Small intestine (tissue), 7 donors: Measurements from ENCODE around the gene ZDHHC1. TPM values are rescaled to one million over a fixed set of nuclear protein-coding genes. Genes with fewer than 3 reads are reported as not detected.

Experiments
- DNase-seq, 2 donors: peaks; one replicate each; pipeline versions ENCODE4 v3.0.0 to v3.0.0-alpha.2; 2013
- FAIRE-seq: peaks from 2 replicates; lab custom pipeline; 2012; peaks lifted over from hg19 to GRCh38; lab: Jason Lieb, UNC
- H3K27ac ChIP-seq, 3 donors: one replicate each; pipeline ENCODE4 v1.5.1; 2013; ENCODE audit warnings: low read length in 2 of 3, mild to moderate bottlenecking in 2 of 3, control low read depth in 1 of 3, inconsistent platforms in 1 of 3, low read depth in 1 of 3, moderate library complexity in 1 of 3
- H3K27me3 ChIP-seq, 3 donors: one replicate each; pipeline ENCODE4 v1.6.1; 2013; ENCODE audit warnings: low read length in 3 of 3, inconsistent platforms in 1 of 3; ENCODE audit not compliant: control insufficient read depth in 3 of 3, insufficient read depth in 3 of 3
- H3K36me3 ChIP-seq, 3 donors: one replicate each; pipeline ENCODE4 v1.6.1; 2013; ENCODE audit warnings: low read length in 3 of 3, inconsistent platforms in 1 of 3, low read depth in 1 of 3, mild to moderate bottlenecking in 1 of 3, moderate library complexity in 1 of 3; ENCODE audit not compliant: control insufficient read depth in 3 of 3, insufficient read depth in 2 of 3
- H3K4me1 ChIP-seq, 3 donors: one replicate each; pipeline ENCODE4 v1.6.1; 2013; ENCODE audit warnings: low read length in 2 of 3, inconsistent platforms in 1 of 3, low read depth in 1 of 3, mild to moderate bottlenecking in 1 of 3, moderate library complexity in 1 of 3; ENCODE audit not compliant: control insufficient read depth in 3 of 3, insufficient read depth in 2 of 3
- H3K4me3 ChIP-seq, 3 donors: one replicate each; pipeline ENCODE4 v1.5.1; 2013; ENCODE audit warnings: low read length in 3 of 3, control low read depth in 1 of 3, inconsistent platforms in 1 of 3, low read depth in 1 of 3, mild to moderate bottlenecking in 1 of 3, moderate library complexity in 1 of 3
- H3K9me3 ChIP-seq, 2 donors: one replicate each; pipeline ENCODE4 v1.6.1; 2013; ENCODE audit warnings: low read depth in 1 of 2, low read length in 1 of 2; ENCODE audit not compliant: control insufficient read depth in 2 of 2, insufficient read depth in 1 of 2
- WGBS, 3 donors: extraction: QIAGEN DNeasy Blood & Tissue Kit; methylation state at CpG; one replicate each; pipeline ENCODE4 v1.1.7; 2013; 5-methylcytosine and 5-hydroxymethylcytosine counted together
- polyA plus RNA-seq, 4 donors: library from polyadenylated mRNA; stranded (reverse) in 3 of 4; unstranded in 1 of 4; fragments of 200-250 nt in 3 of 4; fragments of 120-200 nt in 1 of 4; gene quantifications; one replicate each; pipeline versions ENCODE4 v1.2.1 to v1.2.3, GENCODE V29; 2013
- donor health status: healthy with polysubstance abuse.
- donor health status: control.
- donor health status: control.
- donor health status: Bipolar disorder and iron deficiency.
- donor health status: healthy.

ZDHHC1 gene
- polyA plus RNA-seq, 4 donors = 1.9 to 5.3 (median 5.2) TPM; not detected in 1

DNA sequence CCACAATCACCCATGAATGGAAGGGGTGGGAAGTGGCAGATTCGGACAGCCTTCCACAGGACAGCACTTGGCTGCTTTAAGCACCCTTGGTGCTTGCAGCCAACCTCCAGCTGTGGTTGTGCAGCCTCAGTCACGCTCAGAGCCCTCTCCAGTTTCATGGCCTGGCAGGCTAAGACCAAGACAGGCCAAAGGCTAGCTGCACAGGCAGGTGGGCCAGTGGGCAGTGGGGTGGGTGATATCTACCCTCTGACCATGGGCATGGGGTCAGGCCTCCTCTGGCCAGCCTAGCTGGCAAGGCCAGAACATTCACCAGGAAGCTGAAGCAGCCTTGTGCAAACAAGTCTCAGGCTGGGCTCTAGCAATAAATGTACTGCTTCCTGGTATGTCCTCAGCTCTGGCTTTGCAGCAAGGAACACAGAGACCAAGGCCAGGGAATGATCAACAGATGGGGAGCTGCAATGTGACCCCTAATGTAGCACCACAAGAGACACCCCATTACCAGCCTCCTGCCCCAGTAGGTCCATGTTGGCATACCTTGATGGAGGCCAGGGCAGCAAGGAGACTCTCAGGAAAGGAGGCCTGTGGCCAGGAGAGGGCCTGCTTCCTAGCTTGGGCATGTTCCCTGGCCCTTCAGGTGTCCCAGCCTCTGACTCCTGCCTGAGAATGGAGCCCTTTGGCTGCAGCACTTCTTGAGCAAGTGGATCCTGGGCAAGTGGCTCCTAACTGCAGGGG lies 35.6 kb upstream of the ZDHHC1 start:
- no peak overlapping the region for H3K4me3 ChIP-seq
- peaks cover 3 to 88% (median 7%) of the 10 kb centered on the region in 3 donors for H3K36me3 ChIP-seq
- FAIRE-seq = no peak
- peak overlapping the region; percentile 66 to 89 (median 72) for H3K27ac ChIP-seq
- H3K4me1 ChIP-seq = peaks cover 20 to 57% (median 29%) of the 10 kb centered on the region in 3 donors
- 30 to 52% (median 46%) methylated on average over 2 of the region's 2 CpGs for WGBS, 3 donors
- no peaks in the 10 kb centered on the region for H3K27me3 ChIP-seq
- DNase-seq = peak; percentile 66 to 84
- no peaks in the 10 kb centered on the region for H3K9me3 ChIP-seq

- 77 to 88% (median 84%) methylated on average over 7 to 12 of the region's 12 CpGs for WGBS, 3 donors
- Histone ChIP-seq H3K36me3 (peaks cover 3 to 89% (median 9%) of the 10 kb centered on the region in 3 donors), H3K4me3 (no peak overlapping the region), H3K27ac (peak overlapping the region; percentile 66 to 89 (median 72)), H3K9me3 (no peaks in the 10 kb centered on the region), H3K27me3 (no peaks in the 10 kb centered on the region), H3K4me1 (peaks cover 22 to 64% (median 36%) of the 10 kb centered on the region in 3 donors)
- DNase-seq (no peak), FAIRE-seq (no peak)
These were observed 34.9 kb upstream of the ZDHHC1 start for GRCh38 chr16:67451061-67451703.

GRCh38 chr16:67449739-67450138 lies 33.5 kb upstream of the ZDHHC1 start:
- Histone ChIP-seq H3K27me3 (no peaks in the 10 kb centered on the region), H3K4me3 (no peak overlapping the region), H3K9me3 (no peaks in the 10 kb centered on the region), H3K36me3 (peaks cover 3 to 95% (median 9%) of the 10 kb centered on the region in 3 donors), H3K27ac (peak overlapping the region in 2 of 3 donors; percentile 22 to 96), H3K4me1 (peaks cover 22 to 77% (median 34%) of the 10 kb centered on the region in 3 donors)
- WGBS, 3 donors = 83 to 89% (median 87%) methylated on average over 3 of the region's 3 CpGs
- no peak for DNase-seq
- FAIRE-seq = no peak

DNA sequence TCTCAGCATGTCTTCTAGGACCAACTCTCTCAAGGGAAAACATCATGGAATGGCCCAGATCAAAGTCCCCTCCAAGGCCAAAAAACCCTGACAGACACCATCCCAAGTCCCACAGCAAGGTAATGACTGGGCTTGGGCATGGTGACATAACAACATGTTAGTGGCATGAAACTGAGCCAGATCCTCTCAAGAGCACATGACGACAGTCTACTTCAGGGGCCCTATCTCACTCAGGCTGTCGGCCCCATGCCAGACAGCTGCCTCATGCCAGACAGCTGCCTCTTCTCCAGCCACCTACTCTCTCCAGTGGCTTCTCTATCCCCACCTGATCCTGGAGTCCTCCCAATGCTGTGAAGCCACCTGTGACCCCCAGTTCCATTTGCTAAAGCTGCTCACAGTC lies 33.1 kb upstream of the ZDHHC1 start:
- DNase-seq = peak; percentile 31 to 54

GRCh38 chr16:67448580-67448979 lies 32.3 kb upstream of the ZDHHC1 start:
- Histone ChIP-seq H3K27ac (peak overlapping the region; percentile 54 to 96 (median 78)), H3K27me3 (no peaks in the 10 kb centered on the region), H3K4me1 (peaks cover 22 to 69% (median 32%) of the 10 kb centered on the region in 3 donors), H3K9me3 (no peaks in the 10 kb centered on the region), H3K36me3 (peaks cover 3 to 97% (median 11%) of the 10 kb centered on the region in 3 donors), H3K4me3 (no peak overlapping the region)
- DNase-seq (peak; percentile 75 to 85), FAIRE-seq (no peak)
- WGBS, 3 donors = 18 to 72% (median 48%) methylated on average over 5 of the region's 5 CpGs

More for the DNA sequence above, 33.1 kb upstream of the ZDHHC1 start:
- H3K27me3 ChIP-seq = no peaks in the 10 kb centered on the region
- no peak for FAIRE-seq
- no peak overlapping the region for H3K4me3 ChIP-seq
- peak overlapping the region; percentile 54 to 96 (median 78) for H3K27ac ChIP-seq
- peaks cover 22 to 76% (median 34%) of the 10 kb centered on the region in 3 donors for H3K4me1 ChIP-seq
- no peaks in the 10 kb centered on the region for H3K9me3 ChIP-seq
- WGBS, 3 donors = 30 to 48% (median 42%) methylated on average over 2 of the region's 2 CpGs
- peaks cover 3 to 96% (median 11%) of the 10 kb centered on the region in 3 donors for H3K36me3 ChIP-seq

- FAIRE-seq = no peak
- H3K4me3 ChIP-seq = no peak overlapping the region
- H3K9me3 ChIP-seq = no peaks in the 10 kb centered on the region
- WGBS, 3 donors = 67 to 75% (median 72%) methylated on average over 6 of the region's 6 CpGs
- peak overlapping the region in 2 of 3 donors; percentile 33 to 76 for H3K27ac ChIP-seq
- H3K4me1 ChIP-seq = peaks cover 22 to 66% (median 33%) of the 10 kb centered on the region in 3 donors
- no peaks in the 10 kb centered on the region for H3K27me3 ChIP-seq
- peaks cover 3 to 97% (median 11%) of the 10 kb centered on the region in 3 donors for H3K36me3 ChIP-seq
- peak in 1 of 2 donors; percentile 84 for DNase-seq
These were observed 31.3 kb upstream of the ZDHHC1 start for GRCh38 chr16:67447508-67448076.

GRCh38 chr16:67446968-67447507 lies 30.8 kb upstream of the ZDHHC1 start:
- FAIRE-seq (no peak), DNase-seq (no peak)
- Histone ChIP-seq H3K27ac (peak overlapping the region; percentile 21 to 76 (median 33)), H3K4me3 (no peak overlapping the region), H3K36me3 (peaks cover 3 to 97% (median 11%) of the 10 kb centered on the region in 3 donors), H3K9me3 (no peaks in the 10 kb centered on the region), H3K27me3 (no peaks in the 10 kb centered on the region), H3K4me1 (peaks cover 22 to 61% (median 33%) of the 10 kb centered on the region in 3 donors)
- WGBS, 3 donors = 74 to 90% (median 85%) methylated on average over 8 of the region's 8 CpGs
